HUES64 (cell line): ENCODE results near the gene CRYGS.

Experiments used
- H3K27ac ChIP-seq: 2 replicates; pipeline ENCODE4 v1.7.0; 2013; ENCODE audit warnings: low read depth, low read length, inconsistent platforms
- H3K27me3 ChIP-seq: 2 replicates; pipeline ENCODE4 v1.6.1; 2013; ENCODE audit warnings: mild to moderate bottlenecking, low read length; ENCODE audit not compliant: insufficient read depth
- H3K36me3 ChIP-seq: 2 replicates; pipeline ENCODE4 v1.6.1; 2013; ENCODE audit warnings: mild to moderate bottlenecking, low read length; ENCODE audit not compliant: insufficient read depth
- H3K4me1 ChIP-seq: 2 replicates; pipeline ENCODE4 v1.6.1; 2013; ENCODE audit warnings: mild to moderate bottlenecking, low read length, moderate library complexity; ENCODE audit not compliant: insufficient read depth
- H3K4me3 ChIP-seq: 2 replicates; pipeline ENCODE4 v1.5.1; 2013; ENCODE audit warnings: mild to moderate bottlenecking, low read length, moderate library complexity
- H3K9ac ChIP-seq: 2 replicates; pipeline ENCODE4 v1.6.1; 2013; ENCODE audit warnings: mild to moderate bottlenecking, low read depth, low read length
- H3K9me3 ChIP-seq: 2 replicates; pipeline ENCODE4 v1.6.1; 2013; ENCODE audit warnings: low read depth, low read length; ENCODE audit not compliant: insufficient read depth
- WGBS: fragments of 150-250, 120-280 bp; methylation state at CpG from one replicate; pipeline ENCODE4 v1.1.7; 2013; ENCODE audit warnings: missing lambda C conversion rate; 5-methylcytosine and 5-hydroxymethylcytosine counted together

The CRYGS gene

GRCh38 chr3:186529201-186529999 is 14.8 kb downstream of the CRYGS start:
- WGBS: 89% methylated on average over 11 of the region's 11 CpGs
- Histone ChIP-seq H3K27ac (no peak overlapping the region), H3K4me1 (peaks cover 13% of the 10 kb centered on the region), H3K4me3 (no peak overlapping the region), H3K9me3 (no peaks in the 10 kb centered on the region), H3K27me3 (no peaks in the 10 kb centered on the region), H3K9ac (no peak overlapping the region), H3K36me3 (no peaks in the 10 kb centered on the region)

- Histone ChIP-seq H3K4me3 (no peak overlapping the region), H3K9ac (no peak overlapping the region), H3K4me1 (peaks cover 9% of the 10 kb centered on the region), H3K9me3 (no peaks in the 10 kb centered on the region), H3K27me3 (no peaks in the 10 kb centered on the region), H3K36me3 (no peaks in the 10 kb centered on the region), H3K27ac (no peak overlapping the region)
- WGBS: 94% methylated on average over 6 of the region's 6 CpGs
Observed at GRCh38 chr3:186526256-186526606, 17.9 kb downstream of the CRYGS start.

- peaks cover 4% of the 10 kb centered on the region for H3K4me1 ChIP-seq
- no peak overlapping the region for H3K9ac ChIP-seq
- H3K9me3 ChIP-seq: no peaks in the 10 kb centered on the region
- H3K4me3 ChIP-seq: no peak overlapping the region
- WGBS: 83% methylated on average over 8 of the region's 9 CpGs
- no peaks in the 10 kb centered on the region for H3K36me3 ChIP-seq
- no peak overlapping the region for H3K27ac ChIP-seq
- H3K27me3 ChIP-seq: no peaks in the 10 kb centered on the region
Observed at GRCh38 chr3:186525369-186526255, 18.6 kb downstream of the CRYGS start.

- H3K27me3 ChIP-seq: no peaks in the 10 kb centered on the region
- H3K4me1 ChIP-seq: no peaks in the 10 kb centered on the region
- H3K27ac ChIP-seq: no peak overlapping the region
- H3K9ac ChIP-seq: no peak overlapping the region
- no peaks in the 10 kb centered on the region for H3K36me3 ChIP-seq
- H3K4me3 ChIP-seq: no peak overlapping the region
- no peaks in the 10 kb centered on the region for H3K9me3 ChIP-seq
- 94% methylated on average over 6 of the region's 6 CpGs for WGBS
Observed at GRCh38 chr3:186524616-186525015, 19.6 kb downstream of the CRYGS start.

DNA sequence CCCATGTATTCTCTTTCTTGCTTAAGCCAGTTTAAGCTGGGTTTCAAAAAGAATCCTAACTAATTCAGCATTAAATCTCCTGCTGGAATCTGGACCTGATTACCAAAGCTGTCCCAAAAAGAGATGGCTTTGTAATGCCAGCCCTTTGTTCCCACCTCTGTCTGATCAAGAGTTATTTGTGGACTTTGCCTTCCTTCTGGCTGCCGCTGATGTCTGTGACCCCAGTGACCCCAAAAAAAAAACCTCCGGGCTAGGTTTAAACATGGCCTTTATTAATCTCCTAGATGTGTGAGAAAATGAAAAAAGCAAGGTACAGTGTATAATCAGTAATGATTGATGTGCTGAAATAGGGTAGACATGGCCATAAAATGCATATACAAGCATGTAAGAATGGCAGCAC is 20.7 kb downstream of the CRYGS start:
- H3K9me3 ChIP-seq: no peaks in the 10 kb centered on the region
- no peak overlapping the region for H3K4me3 ChIP-seq
- no peaks in the 10 kb centered on the region for H3K36me3 ChIP-seq
- H3K27ac ChIP-seq: no peak overlapping the region
- H3K4me1 ChIP-seq: no peaks in the 10 kb centered on the region
- no peaks in the 10 kb centered on the region for H3K27me3 ChIP-seq
- no peak overlapping the region for H3K9ac ChIP-seq
- 90% methylated on average over 2 of the region's 2 CpGs for WGBS

DNA sequence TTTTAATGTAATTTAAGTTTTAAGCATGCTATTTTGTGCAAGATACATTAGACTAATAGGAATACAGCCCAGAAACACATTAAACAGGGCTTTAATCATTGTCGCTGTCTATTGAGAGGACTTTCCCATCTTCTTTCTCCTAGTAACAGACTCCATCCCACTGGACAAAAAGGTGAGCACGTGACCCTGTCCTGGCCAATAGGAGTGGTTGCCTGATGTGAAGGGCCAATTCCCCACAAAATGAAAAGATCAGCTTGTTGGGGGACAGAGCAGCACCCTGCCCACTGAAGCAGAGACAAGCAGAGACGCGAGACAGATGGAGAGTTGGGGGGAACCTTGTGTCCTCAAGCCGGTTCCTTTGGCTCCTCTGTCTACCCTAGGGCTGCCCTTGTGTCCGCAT is 21.2 kb downstream of the CRYGS start:
- H3K9ac ChIP-seq: no peak overlapping the region
- no peak overlapping the region for H3K27ac ChIP-seq
- H3K27me3 ChIP-seq: no peaks in the 10 kb centered on the region
- WGBS: 97% methylated on average over 6 of the region's 6 CpGs
- H3K36me3 ChIP-seq: no peaks in the 10 kb centered on the region
- H3K4me1 ChIP-seq: no peaks in the 10 kb centered on the region
- no peak overlapping the region for H3K4me3 ChIP-seq
- H3K9me3 ChIP-seq: no peaks in the 10 kb centered on the region

- no peaks in the 10 kb centered on the region for H3K36me3 ChIP-seq
- H3K4me3 ChIP-seq: no peak overlapping the region
- no peaks in the 10 kb centered on the region for H3K4me1 ChIP-seq
- H3K9me3 ChIP-seq: no peaks in the 10 kb centered on the region
- no peaks in the 10 kb centered on the region for H3K27me3 ChIP-seq
- no peak overlapping the region for H3K9ac ChIP-seq
- WGBS: 90% methylated on average over 10 of the region's 10 CpGs
- no peak overlapping the region for H3K27ac ChIP-seq
Observed at GRCh38 chr3:186520957-186521842, 23.0 kb downstream of the CRYGS start.

GRCh38 chr3:186520431-186520830 is 23.7 kb downstream of the CRYGS start:
- Histone ChIP-seq H3K27me3 (no peaks in the 10 kb centered on the region), H3K4me1 (no peaks in the 10 kb centered on the region)

GRCh38 chr3:186519021-186519658 is 25.0 kb downstream of the CRYGS start:
- WGBS: 85% methylated on average over 6 of the region's 6 CpGs
- no peaks in the 10 kb centered on the region for H3K36me3 ChIP-seq
- H3K9me3 ChIP-seq: no peaks in the 10 kb centered on the region
- no peaks in the 10 kb centered on the region for H3K27me3 ChIP-seq
- H3K4me1 ChIP-seq: no peaks in the 10 kb centered on the region
- no peak overlapping the region for H3K9ac ChIP-seq
- no peak overlapping the region for H3K4me3 ChIP-seq
- no peak overlapping the region for H3K27ac ChIP-seq

More at GRCh38 chr3:186520431-186520830, 23.7 kb downstream of the CRYGS start:
- Histone ChIP-seq H3K9ac (no peak overlapping the region), H3K9me3 (no peaks in the 10 kb centered on the region), H3K27ac (no peak overlapping the region), H3K4me3 (no peak overlapping the region), H3K36me3 (no peaks in the 10 kb centered on the region)
- 84% methylated on average over 3 of the region's 5 CpGs for WGBS

- no peak overlapping the region for H3K27ac ChIP-seq
- no peaks in the 10 kb centered on the region for H3K27me3 ChIP-seq
- 92% methylated on average over 4 of the region's 4 CpGs for WGBS
- no peaks in the 10 kb centered on the region for H3K36me3 ChIP-seq
- H3K9me3 ChIP-seq: no peaks in the 10 kb centered on the region
- no peak overlapping the region for H3K9ac ChIP-seq
- no peak overlapping the region for H3K4me3 ChIP-seq
- H3K4me1 ChIP-seq: no peaks in the 10 kb centered on the region
Observed at GRCh38 chr3:186517218-186517617, 27.0 kb downstream of the CRYGS start.
